Measurements from ENCODE around the gene AKAP17A. TPM values are rescaled to one million over a fixed set of nuclear protein-coding genes. Genes with fewer than 3 reads are reported as not detected.

Gene AKAP17A
- total and polyA plus RNA-seq, 9 of the 15 experiments (the other 6 are each of a cell fraction or from before 2014, with no cell fraction given) = 1.2 to 29.5 (median 8.2) TPM

- no peak for TF ChIP-seq THRA (IDR thresholded peaks at IDR 0.05)
- TF ChIP-seq BMI1 (IDR thresholded peaks at IDR 0.05; ENCODE audit: low read length) = no peak
- no peak for TF ChIP-seq CHCHD3 (CRISPR knock-in tag; IDR thresholded peaks at IDR 0.05)
- TF ChIP-seq HMG20B (CRISPR knock-in tag; IDR thresholded peaks at IDR 0.05) = no peak
These were observed 44.6 kb upstream of the AKAP17A start (continued) for GRCh38 chrX:1546691-1547251.

- in situ Hi-C loops (cut with MboI) = no loop called here
- Histone ChIP-seq H3K79me2 (ENCODE audit: control insufficient read depth, insufficient read depth, low read length) (no peaks in the 10 kb centered on the region), H3K36me3 (ENCODE audit: control insufficient read depth, insufficient read depth, low read length) (no peaks in the 10 kb centered on the region), H3K4me2 (ENCODE audit: insufficient read depth, low read length) (no peak overlapping the region), H2AFZ (ENCODE audit: low read depth, low read length) (no peak overlapping the region), H3K9me1 (ENCODE audit: control insufficient read depth, insufficient read depth, low read length) (no peaks in the 10 kb centered on the region), H3K9me3 (replicated peaks; ENCODE audit: control insufficient read depth, insufficient read depth, low read depth, low read length) (no peaks in the 10 kb centered on the region), H3K9ac (ENCODE audit: insufficient read depth in 1 of 2, low read depth in 2 of 2, low read length in 2 of 2) (no peak overlapping the region), H3K4me1 (replicated peaks in 1 of 2; ENCODE audit: control insufficient read depth in 2 of 2, insufficient read depth in 2 of 2, low read length in 2 of 2) (no peaks in the 10 kb centered on the region), H3K27ac (ENCODE audit: extremely low read depth, low read depth, low read length) (no peak overlapping the region), H4K20me1 (replicated peaks; ENCODE audit: control insufficient read depth, insufficient read depth, low read length) (no peaks in the 10 kb centered on the region), H3K27me3 (ENCODE audit: control insufficient read depth in 2 of 2, insufficient read depth in 2 of 2, low read length in 2 of 2) (peaks cover 2 to 28% of the 10 kb centered on the region in 2 experiments; a peak in 3 of 5 replicates), H3K4me3 (no peak overlapping the region)
- ChIA-PET CTCF (ENCODE audit: low intra/inter-chr PET ratio) (no interaction called here), POLR2A (no interaction called here)
- 20% methylated on average over 3 of the region's 3 CpGs for WGBS (ENCODE audit: insufficient coverage, low coverage, missing lambda C conversion rate)
- intact Hi-C loops (cut with micrococcal nuclease) = no loop called here
- DNase-seq (ENCODE audit: extremely low read depth in 1 of 4, low spot score in 3 of 4) (no peak), FAIRE-seq (no peak), ATAC-seq (no peak)
- TF ChIP-seq ZNF512 (tag; IDR thresholded peaks at IDR 0.05) (peak; percentile 99), DDX20 (tag; IDR thresholded peaks at IDR 0.05; ENCODE audit: low read depth) (no peak), ZNF584 (CRISPR knock-in tag; IDR thresholded peaks at IDR 0.05; ENCODE audit: low read depth) (no peak)
- no TSS peak for BruUV-seq (replicated peaks)
These were observed 39.4 kb upstream of the AKAP17A start for GRCh38 chrX:1551959-1552546.
